Chondrocyte (in vitro differentiated cells): ENCODE data around the gene NDUFB8. TPM values are rescaled to one million over a fixed set of nuclear protein-coding genes. Genes with fewer than 3 reads are reported as not detected.

Experiments
- DNase-seq: peaks from one replicate; pipeline ENCODE4 v3.0.0; 2021; ENCODE audit warnings: mixed read lengths, low spot score
- H3K27ac Mint-ChIP-seq: one replicate; pipeline ENCODE4 v1.8.0; 2021; ENCODE audit warnings: mild to moderate bottlenecking, moderate library complexity, mixed read lengths; ENCODE audit not compliant: unreplicated experiment
- H3K27me3 Mint-ChIP-seq: 2 replicates; pipeline ENCODE4 v1.8.0; 2021; ENCODE audit warnings: low read depth, mixed read lengths
- H3K36me3 Mint-ChIP-seq: 2 replicates; pipeline ENCODE4 v1.8.0; 2021; ENCODE audit warnings: low read depth, mixed read lengths
- H3K4me1 Mint-ChIP-seq: 2 replicates; pipeline ENCODE4 v1.8.0; 2021; ENCODE audit warnings: low read depth, mild to moderate bottlenecking, mixed read lengths
- H3K4me3 Mint-ChIP-seq: one replicate; pipeline ENCODE4 v1.8.0; 2021; ENCODE audit warnings: mild to moderate bottlenecking, moderate library complexity, mixed read lengths; ENCODE audit not compliant: unreplicated experiment
- H3K9me3 Mint-ChIP-seq: 2 replicates; pipeline ENCODE4 v1.8.0; 2021; ENCODE audit warnings: low read depth, mixed read lengths
- total RNA-seq: library from RNA; stranded (reverse); gene quantifications from 3 replicates; pipeline ENCODE4 v1.2.1, GENCODE V29; 2021
- TF ChIP-seq, protein P1 (sequence below): fragments of 200-600 bp; sonication (generic); IDR thresholded peaks from 2 replicates; pipeline ENCODE4 v1.5.0; 2021; ENCODE audit warnings: antibody characterized with exemption, mild to moderate bottlenecking, moderate library complexity

The NDUFB8 gene
- total RNA-seq, 1 donor from 2014 or later = 127 TPM

DNA sequence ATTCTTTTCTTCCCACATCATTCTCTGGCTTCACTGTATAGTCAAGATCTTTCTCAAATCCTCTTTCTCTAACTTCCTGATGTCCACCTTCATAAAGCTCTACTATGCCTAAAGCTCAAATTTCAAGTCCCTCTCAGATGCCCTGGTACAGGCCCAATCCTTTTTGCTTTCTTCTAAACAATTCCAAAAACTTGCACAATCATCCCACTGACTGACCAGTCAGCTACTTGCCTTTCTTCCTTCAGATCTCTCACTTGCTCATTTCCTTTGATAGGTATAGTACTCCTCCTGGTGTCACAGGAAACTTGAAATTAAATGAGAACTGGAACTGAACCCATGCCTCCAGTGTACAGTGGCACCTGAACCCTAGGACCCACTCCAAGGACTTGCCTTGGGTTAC is 28.2 kb downstream of the NDUFB8 start:
- TF ChIP-seq, protein P1, sequence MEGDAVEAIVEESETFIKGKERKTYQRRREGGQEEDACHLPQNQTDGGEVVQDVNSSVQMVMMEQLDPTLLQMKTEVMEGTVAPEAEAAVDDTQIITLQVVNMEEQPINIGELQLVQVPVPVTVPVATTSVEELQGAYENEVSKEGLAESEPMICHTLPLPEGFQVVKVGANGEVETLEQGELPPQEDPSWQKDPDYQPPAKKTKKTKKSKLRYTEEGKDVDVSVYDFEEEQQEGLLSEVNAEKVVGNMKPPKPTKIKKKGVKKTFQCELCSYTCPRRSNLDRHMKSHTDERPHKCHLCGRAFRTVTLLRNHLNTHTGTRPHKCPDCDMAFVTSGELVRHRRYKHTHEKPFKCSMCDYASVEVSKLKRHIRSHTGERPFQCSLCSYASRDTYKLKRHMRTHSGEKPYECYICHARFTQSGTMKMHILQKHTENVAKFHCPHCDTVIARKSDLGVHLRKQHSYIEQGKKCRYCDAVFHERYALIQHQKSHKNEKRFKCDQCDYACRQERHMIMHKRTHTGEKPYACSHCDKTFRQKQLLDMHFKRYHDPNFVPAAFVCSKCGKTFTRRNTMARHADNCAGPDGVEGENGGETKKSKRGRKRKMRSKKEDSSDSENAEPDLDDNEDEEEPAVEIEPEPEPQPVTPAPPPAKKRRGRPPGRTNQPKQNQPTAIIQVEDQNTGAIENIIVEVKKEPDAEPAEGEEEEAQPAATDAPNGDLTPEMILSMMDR = no peak
- no peak overlapping the region for H3K27ac Mint-ChIP-seq
- no peak for DNase-seq
- H3K4me1 Mint-ChIP-seq = peaks cover 12% of the 10 kb centered on the region
- no peaks in the 10 kb centered on the region for H3K27me3 Mint-ChIP-seq
- no peak overlapping the region for H3K4me3 Mint-ChIP-seq
- H3K36me3 Mint-ChIP-seq = peaks cover 25% of the 10 kb centered on the region
- no peaks in the 10 kb centered on the region for H3K9me3 Mint-ChIP-seq

GRCh38 chr10:100498059-100498458 is 31.6 kb downstream of the NDUFB8 start:
- TF ChIP-seq, protein P1 = no peak
- no peaks in the 10 kb centered on the region for H3K4me1 Mint-ChIP-seq
- no peaks in the 10 kb centered on the region for H3K27me3 Mint-ChIP-seq
- no peak overlapping the region for H3K27ac Mint-ChIP-seq
- no peak overlapping the region for H3K4me3 Mint-ChIP-seq
- peaks cover 29% of the 10 kb centered on the region for H3K36me3 Mint-ChIP-seq
- no peaks in the 10 kb centered on the region for H3K9me3 Mint-ChIP-seq
- DNase-seq = no peak

DNA sequence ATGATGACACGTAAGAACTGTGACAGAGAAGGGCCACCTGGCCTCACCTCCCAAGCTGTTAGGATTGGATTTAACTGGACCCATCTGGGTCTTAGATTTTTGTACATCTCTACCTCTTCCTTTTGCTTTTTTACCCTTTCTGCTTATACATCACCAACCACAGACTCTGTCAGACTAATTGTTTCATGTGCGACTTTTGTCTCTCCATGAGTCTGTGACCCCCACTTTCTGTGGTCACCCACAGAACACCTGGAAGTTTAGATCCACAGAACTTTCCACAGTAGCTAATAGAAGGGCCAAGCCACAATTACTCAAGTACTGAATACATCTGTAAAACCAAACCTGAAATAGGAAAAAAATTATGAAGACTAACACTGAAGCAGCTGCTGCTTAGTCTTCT is 33.1 kb downstream of the NDUFB8 start:
- Mint-ChIP-seq H3K36me3 (peaks cover 32% of the 10 kb centered on the region), H3K4me1 (no peaks in the 10 kb centered on the region), H3K27ac (no peak overlapping the region), H3K9me3 (no peaks in the 10 kb centered on the region), H3K4me3 (no peak overlapping the region), H3K27me3 (no peaks in the 10 kb centered on the region)
- no peak for DNase-seq
- TF ChIP-seq, protein P1 = no peak

GRCh38 chr10:100490531-100490930 is 39.1 kb downstream of the NDUFB8 start:
- Mint-ChIP-seq H3K4me3 (no peak overlapping the region), H3K4me1 (peaks cover 3% of the 10 kb centered on the region), H3K36me3 (peaks cover 32% of the 10 kb centered on the region), H3K27ac (no peak overlapping the region), H3K9me3 (no peaks in the 10 kb centered on the region), H3K27me3 (peaks cover 2% of the 10 kb centered on the region)
- TF ChIP-seq, protein P1 = no peak
- DNase-seq = no peak

GRCh38 chr10:100489396-100489795 is 40.3 kb downstream of the NDUFB8 start:
- Mint-ChIP-seq H3K9me3 (no peaks in the 10 kb centered on the region), H3K36me3 (peaks cover 36% of the 10 kb centered on the region), H3K27me3 (peaks cover 7% of the 10 kb centered on the region), H3K4me3 (no peak overlapping the region), H3K4me1 (peaks cover 3% of the 10 kb centered on the region), H3K27ac (no peak overlapping the region)
- DNase-seq = no peak
- TF ChIP-seq, protein P1 = no peak
